Left cardiac atrium (tissue), 4 donors: ENCODE data around the gene ASB2. TPM values are rescaled to one million over a fixed set of nuclear protein-coding genes. Genes with fewer than 3 reads are reported as not detected.
A peak's percentile ranks its signal among the peaks of the same experiment; 100 is the strongest.

Experiments used
- ATAC-seq, 2 donors: fragments of 200-7000 bp; cut with Tn5 transposase; one replicate each; pipeline ENCODE4 v1.9.1; 2020; ENCODE audit warnings: mild to moderate bottlenecking in 2 of 2, moderate library complexity in 2 of 2
- DNase-seq: peaks from one replicate; pipeline ENCODE4 v3.0.0-alpha.2; 2020
- intact Hi-C, 2 donors: fragments of 100-400 bp; cut with DNase I; formaldehyde crosslinking; loops; one replicate each; pipeline versions ENCODE4 v1.14.1 to v1.15.1; 2022 to 2023
- microRNA-seq, 2 donors: library from miRNA; unstranded; fragments of <30 nt; microRNA quantifications; one replicate each; pipeline ENCODE4 v1.2.0, GENCODE V29; 2020
- total RNA-seq, 2 donors: library from RNA; stranded (reverse); fragmentation: NEBNext Ultra II Directional; extraction: Animal tissue kit (Norgen Biotek cat#: 25700); gene quantifications; one replicate each; pipeline ENCODE4 v1.2.1, GENCODE V29; 2021
- donor health status: DM: no; HTN: yes; CAD: no.
- donor health status: DM: no; HTN: yes; CAD: no; lungs with severe emphysema.
- donor health status: DM: yes; HTN: yes; CAD: no.
- donor health status: Dilated cardiomyopathy.

ASB2 gene
- total RNA-seq, 2 donors from 2014 or later, result 102 to 105 TPM

GRCh38 chr14:93898081-93898611 lies 78.2 kb downstream of the ASB2 start:
- intact Hi-C loops, result loop anchor here in 1 of 2 donors (10.0 kb wide), 2 partner anchors 113 to 243 kb away; partner anchors contain the start of gene PRIMA1
- DNase-seq, result no peak
- peak in 1 of 2 donors; percentile 20 for ATAC-seq

GRCh38 chr14:93897476-93897845 lies 78.9 kb downstream of the ASB2 start:
- no peak for DNase-seq
- no peak for ATAC-seq
- intact Hi-C loops, result loop anchor here in 1 of 2 donors (10.0 kb wide), 2 partner anchors 113 to 243 kb away; partner anchors contain the start of gene PRIMA1

DNA sequence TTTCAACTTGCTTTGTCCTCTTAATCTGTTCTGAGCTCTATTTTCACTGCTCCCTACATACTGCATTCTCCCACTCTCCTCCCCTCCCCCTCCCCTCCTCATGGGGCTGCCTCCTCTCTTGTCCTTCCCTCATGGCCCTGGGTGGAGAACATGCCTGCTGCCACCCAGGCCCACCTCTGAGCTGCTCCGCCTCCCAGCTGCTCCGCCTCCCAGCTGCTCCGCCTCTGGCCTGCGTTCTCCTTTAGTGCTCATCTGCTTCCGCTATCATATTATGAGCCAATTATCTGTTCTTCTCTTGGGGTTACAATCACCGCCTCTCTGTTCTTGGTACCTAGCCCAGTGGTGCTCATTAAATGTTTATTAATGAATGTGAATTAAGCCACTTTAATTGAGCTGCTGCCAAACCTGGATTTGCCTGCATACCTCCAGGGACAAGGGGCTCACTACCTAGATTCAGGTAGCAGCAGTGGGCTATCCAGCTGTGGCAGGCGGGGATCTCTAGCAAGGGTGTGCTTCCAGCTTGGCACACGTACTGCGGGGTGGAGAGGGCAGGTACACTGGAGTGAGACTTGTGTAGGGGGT lies 81.3 kb downstream of the ASB2 start:
- no peak for DNase-seq
- intact Hi-C loops, result loop anchor here in 1 of 2 donors (10.0 kb wide), 2 partner anchors 110 to 240 kb away; partner anchors contain the start of gene PRIMA1

DNA sequence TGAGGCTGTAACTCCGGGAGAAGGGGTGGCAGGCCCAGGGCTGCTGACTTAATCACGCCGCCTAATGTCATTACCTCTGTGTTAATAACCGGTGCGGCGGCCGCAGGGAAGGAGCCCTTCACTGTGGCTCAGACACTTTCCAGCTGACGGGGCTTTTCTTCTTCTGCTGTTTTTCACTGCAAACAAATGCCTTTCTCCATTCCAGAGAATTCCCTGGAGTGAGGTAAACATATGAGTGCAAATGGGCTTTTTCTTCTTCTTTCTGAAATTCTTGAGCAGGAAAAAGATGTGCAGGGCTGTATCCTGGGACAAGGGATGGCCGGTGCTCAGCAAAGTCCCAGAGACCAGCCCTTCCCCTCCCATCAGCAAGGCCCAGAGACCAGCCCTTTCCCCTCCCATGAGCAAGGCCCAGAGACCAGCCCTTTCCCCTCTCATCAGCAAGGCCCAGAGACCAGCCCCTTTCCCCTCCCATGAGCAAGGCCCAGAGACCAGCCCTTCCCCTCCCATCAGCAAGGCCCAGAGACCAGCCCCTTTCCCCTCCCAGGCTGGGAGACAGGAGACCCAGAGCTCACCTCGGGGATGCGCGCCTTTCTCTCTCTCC lies 82.6 kb downstream of the ASB2 start:
- intact Hi-C loops, result loop anchor here (2.0 to 10.0 kb wide), 4 partner anchors 106 to 239 kb away; partner anchors contain the start of gene PRIMA1 (in 2 of the 2)
- ATAC-seq (no peak), DNase-seq (no peak)

More for the DNA sequence above, 81.3 kb downstream of the ASB2 start:
- no peak for ATAC-seq

GRCh38 chr14:93892923-93893558 lies 83.3 kb downstream of the ASB2 start:
- DNase-seq (peak; percentile 79), ATAC-seq (peak; percentile 69 to 70)
- intact Hi-C loops, result loop anchor here (2.0 to 10.0 kb wide), 4 partner anchors 106 to 238 kb away; partner anchors contain the start of gene PRIMA1 (in 2 of the 2)

DNA sequence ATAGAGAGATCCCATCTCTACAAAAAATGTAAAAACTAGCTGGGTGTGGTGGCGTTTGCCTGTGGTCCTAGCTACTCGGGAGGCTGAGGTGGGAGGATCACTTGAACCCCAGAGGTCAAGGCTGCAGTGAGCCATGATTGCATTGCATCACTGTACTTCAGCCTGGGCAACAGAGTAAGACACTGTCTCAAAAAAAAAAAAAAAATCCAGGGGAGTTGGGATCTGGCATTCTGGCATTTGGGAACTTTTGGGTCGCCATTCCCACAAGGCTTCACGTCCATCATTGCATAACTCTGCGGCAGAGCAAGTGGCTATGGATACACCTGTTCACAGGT lies 83.9 kb downstream of the ASB2 start:
- ATAC-seq (no peak), DNase-seq (no peak)
- intact Hi-C loops, result loop anchor here (2.0 to 10.0 kb wide), 4 partner anchors 105 to 238 kb away; partner anchors contain the start of gene PRIMA1 (in 2 of the 2)

DNA sequence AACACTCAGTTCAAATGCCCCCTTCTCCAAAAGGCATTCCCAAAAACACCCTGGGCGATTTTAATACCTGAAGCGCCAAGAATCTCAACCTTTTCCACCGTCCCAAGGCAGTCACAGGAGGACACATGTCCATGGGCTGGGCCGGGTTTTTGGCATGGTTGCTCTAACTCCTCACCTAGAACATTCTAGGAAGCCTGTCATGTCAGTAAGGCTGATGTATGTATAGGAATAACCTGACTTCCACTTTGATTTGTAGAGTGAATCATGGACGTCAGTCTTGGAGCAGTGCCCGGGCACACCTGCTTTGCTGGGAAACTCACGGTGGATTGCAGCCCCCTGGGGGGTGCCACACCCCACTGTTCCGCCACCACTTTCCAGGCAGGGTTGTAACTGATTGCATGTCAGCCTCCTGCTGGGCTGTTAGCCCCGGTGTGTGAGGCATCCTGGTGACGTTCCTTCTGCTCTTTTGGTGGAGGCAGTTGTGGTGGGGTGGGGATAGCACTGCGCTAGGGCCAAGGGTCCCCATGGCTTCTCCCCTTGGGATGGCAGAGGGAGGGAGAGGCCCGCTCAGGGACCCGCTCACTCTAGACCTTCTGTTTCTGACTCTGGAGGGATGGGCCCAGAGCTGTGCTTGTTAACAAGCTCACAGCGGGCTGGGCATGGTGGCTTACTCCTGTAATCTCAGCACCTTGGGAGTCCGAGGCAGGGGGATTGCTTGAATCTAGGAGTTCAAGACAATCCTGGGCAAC lies 84.4 kb downstream of the ASB2 start:
- no peak for DNase-seq
- intact Hi-C loops, result loop anchor here (2.0 to 10.0 kb wide), 4 partner anchors 105 to 237 kb away; partner anchors contain the start of gene PRIMA1 (in 2 of the 2)
- no peak for ATAC-seq

- ATAC-seq, result no peak
- intact Hi-C loops, result loop anchor here (5.0 to 10.0 kb wide), 3 partner anchors 103 to 235 kb away; partner anchors contain the start of gene PRIMA1 (in 2 of the 2)
- DNase-seq, result no peak
Observed at GRCh38 chr14:93889739-93890483, 86.5 kb downstream of the ASB2 start.

GRCh38 chr14:93888995-93889394 lies 87.4 kb downstream of the ASB2 start:
- DNase-seq, result peak; percentile 46
- intact Hi-C loops, result no loop called here
- ATAC-seq, result peak in 1 of 2 donors; percentile 39

DNA sequence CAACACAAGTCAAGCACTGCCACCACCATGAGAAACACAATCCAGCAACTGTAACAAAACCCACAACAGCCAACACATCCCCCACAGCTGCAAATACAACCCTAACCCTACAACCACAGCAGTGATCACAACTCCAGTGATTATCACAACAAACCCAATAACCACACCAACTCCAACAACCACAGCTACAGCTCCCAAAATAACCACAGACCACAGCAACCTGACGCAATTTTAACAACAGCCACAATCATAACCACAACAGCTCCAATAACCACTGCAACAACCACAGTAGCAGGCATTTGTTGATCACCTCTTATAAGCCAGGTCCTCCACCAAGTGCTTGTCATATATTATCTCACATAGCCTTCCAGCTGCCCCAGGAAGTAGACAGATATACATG lies 91.4 kb downstream of the ASB2 start:
- intact Hi-C loops, result no loop called here
- no peak for DNase-seq
- ATAC-seq, result no peak

Small RNA genes lying within 50 kb of the gene (microRNA-seq; reads per million reads assigned to microRNA genes)
- gene MIR4506, result 0.20 to 0.82 reads per million in 2 donors

Other genes starting within 250 kb of the ASB2 start
- 1 to 10 TPM; 3.6 to 3.9 TPM for gene PRIMA1, start 188.1 kb downstream of the ASB2 start, total RNA-seq
- not detected for gene FAM181A, start 49.2 kb downstream of the ASB2 start, total RNA-seq
- not detected for gene CCDC197, start 20.7 kb upstream of the ASB2 start, total RNA-seq
- under 1 TPM; 0.24 to 0.56 TPM for gene OTUB2, start 49.8 kb upstream of the ASB2 start, total RNA-seq
- 100 to 1,000 TPM; 166 to 253 TPM for gene DDX24, start 104.6 kb upstream of the ASB2 start, total RNA-seq
- gene IFI27L1, start 104.7 kb upstream of the ASB2 start, total RNA-seq, result 10 to 100 TPM; 10.5 to 13.8 TPM
- 100 to 1,000 TPM; 138 to 441 TPM for gene IFI27, start 134.2 kb upstream of the ASB2 start, total RNA-seq
- gene IFI27L2, start 153.0 kb upstream of the ASB2 start, total RNA-seq, result 10 to 100 TPM; 58.7 to 63.3 TPM
- gene PPP4R4, start 197.8 kb upstream of the ASB2 start, total RNA-seq, result under 1 TPM; 0.18 to 0.29 TPM